NOMO-1 treated with dmso at 0.1 percent for 144 hours (cell line): ENCODE measurements around the gene SMOC2.

Experiments used
- DNase-seq: peaks from one replicate; lab custom pipeline; 2025; ENCODE audit not compliant: unreplicated experiment; lab: John Stamatoyannopoulos, UW

The SMOC2 gene

GRCh38 chr6:168415098-168415992, 25.6 kb upstream of the SMOC2 start:
- no peak for DNase-seq

GRCh38 chr6:168415993-168416530, 24.9 kb upstream of the SMOC2 start:
- no peak for DNase-seq

- no peak for DNase-seq
Observed at GRCh38 chr6:168416531-168416930, 24.5 kb upstream of the SMOC2 start.

GRCh38 chr6:168417191-168417590, 23.8 kb upstream of the SMOC2 start:
- no peak for DNase-seq

GRCh38 chr6:168417679-168418557, 23.1 kb upstream of the SMOC2 start:
- DNase-seq = no peak

- no peak for DNase-seq
Observed at GRCh38 chr6:168418711-168419121, 22.3 kb upstream of the SMOC2 start.

- DNase-seq = no peak
Observed at GRCh38 chr6:168419569-168419968, 21.4 kb upstream of the SMOC2 start.

GRCh38 chr6:168420084-168420483, 20.9 kb upstream of the SMOC2 start:
- no peak for DNase-seq

GRCh38 chr6:168420706-168421105, 20.3 kb upstream of the SMOC2 start:
- no peak for DNase-seq

GRCh38 chr6:168427184-168427583, 13.8 kb upstream of the SMOC2 start:
- DNase-seq = no peak

- no peak for DNase-seq
Observed at GRCh38 chr6:168428052-168428826, 12.7 kb upstream of the SMOC2 start.

- DNase-seq = no peak
Observed at GRCh38 chr6:168428863-168429262, 12.1 kb upstream of the SMOC2 start.

GRCh38 chr6:168432196-168432595, 8.8 kb upstream of the SMOC2 start:
- DNase-seq = no peak

GRCh38 chr6:168433898-168434297, 7.1 kb upstream of the SMOC2 start:
- no peak for DNase-seq

GRCh38 chr6:168434505-168434904, 6.5 kb upstream of the SMOC2 start:
- DNase-seq = no peak

GRCh38 chr6:168437751-168438150, 3.2 kb upstream of the SMOC2 start:
- DNase-seq = no peak

- no peak for DNase-seq
Observed at GRCh38 chr6:168438783-168439520, 2.0 kb upstream of the SMOC2 start.

GRCh38 chr6:168439794-168440450, 1.1 kb upstream of the SMOC2 start:
- DNase-seq = no peak
